GM12891 (cell line): ENCODE measurements around the gene KIAA1143.

Experiments used
- DNase-seq: peaks from one replicate; pipeline ENCODE4 v3.0.0; 2011; ENCODE audit warnings: low spot score; ENCODE audit not compliant: insufficient read length
- FAIRE-seq: peaks from 2 replicates; lab custom pipeline; 2011; peaks lifted over from hg19 to GRCh38; lab: Jason Lieb, UNC
- PAX5 ChIP-seq: IDR thresholded peaks from 2 replicates; pipeline ENCODE4 v1.6.1; 2011; ENCODE audit warnings: low read length, moderate library complexity, mild to moderate bottlenecking; ENCODE audit not compliant: insufficient read depth, severe bottlenecking
- POLR2A ChIP-seq: IDR thresholded peaks from 2 replicates; pipeline ENCODE4 v1.6.1; 2011; ENCODE audit warnings: low read depth, low read length, control low read depth
- POLR2AphosphoS5 ChIP-seq: IDR thresholded peaks from 2 replicates; pipeline ENCODE4 v1.6.1; 2011; ENCODE audit warnings: low read depth, low read length, control low read depth
- POU2F2 ChIP-seq: IDR thresholded peaks from 2 replicates; pipeline ENCODE4 v1.6.1; 2011; ENCODE audit warnings: low read depth, mild to moderate bottlenecking, control low read depth, low read length, moderate library complexity
- SPI1 ChIP-seq: IDR thresholded peaks from 2 replicates; pipeline ENCODE4 v1.6.1; 2011; ENCODE audit warnings: low read depth, low read length, control low read depth
- TAF1 ChIP-seq: IDR thresholded peaks from 2 replicates; pipeline ENCODE4 v1.6.1; 2011; ENCODE audit warnings: low read depth, low read length, control low read depth

KIAA1143 gene

GRCh38 chr3:44762690-44763089 is 1.3 kb upstream of the KIAA1143 start:
- no peak for FAIRE-seq
- no peak for DNase-seq
- TF ChIP-seq POU2F2, result no peak
- TF ChIP-seq TAF1, result no peak
- TF ChIP-seq POLR2A, result no peak
- TF ChIP-seq SPI1, result no peak
- no peak for TF ChIP-seq PAX5
- no peak for TF ChIP-seq POLR2AphosphoS5

- DNase-seq (no peak), FAIRE-seq (no peak)
- TF ChIP-seq POLR2AphosphoS5, result no peak
- TF ChIP-seq POLR2A, result no peak
- no peak for TF ChIP-seq TAF1
- TF ChIP-seq PAX5, result no peak
- TF ChIP-seq POU2F2, result no peak
- TF ChIP-seq SPI1, result no peak
Observed at GRCh38 chr3:44762170-44762677, 805 bp upstream of the KIAA1143 start.

- FAIRE-seq (no peak), DNase-seq (no peak)
- TF ChIP-seq POLR2AphosphoS5, result no peak
- no peak for TF ChIP-seq PAX5
- TF ChIP-seq POU2F2, result no peak
Observed at GRCh38 chr3:44761101-44761423, 357 bp downstream of the KIAA1143 start.

GRCh38 chr3:44734646-44735168 is 26.7 kb downstream of the KIAA1143 start:
- TF ChIP-seq POLR2A (no peak), PAX5 (no peak), POU2F2 (no peak), SPI1 (no peak), POLR2AphosphoS5 (no peak), TAF1 (no peak)
- FAIRE-seq, result no peak
- no peak for DNase-seq

GRCh38 chr3:44729384-44729910 is 32.0 kb downstream of the KIAA1143 start, which contains the start of gene ZNF501:
Gene ZNF501 (plus strand): TSS chr3:44729635. CDS start chr3:44734422, 4,787 bp downstream.
- DNase-seq, result peak; percentile 75
- TF ChIP-seq TAF1 (0 out of 2 replicates have a peak, but pooled peaks have one; percentile 50), POLR2A (peak; percentile 57; the same call in 1 of the 2 replicates), POU2F2 (no peak), POLR2AphosphoS5 (0 out of 2 replicates have a peak, but pooled peaks have one; percentile 39), PAX5 (no peak), SPI1 (0 out of 2 replicates have a peak, but pooled peaks have one; percentile 13)
- FAIRE-seq, result peak; percentile 96

- DNase-seq (no peak), FAIRE-seq (no peak)
- TF ChIP-seq SPI1 (no peak), POLR2AphosphoS5 (no peak), POU2F2 (no peak), PAX5 (no peak), TAF1 (no peak), POLR2A (no peak)
Observed at GRCh38 chr3:44722103-44722401, 39.4 kb downstream of the KIAA1143 start.

- FAIRE-seq, result no peak
- TF ChIP-seq POU2F2, result no peak
- no peak for TF ChIP-seq SPI1
- TF ChIP-seq PAX5, result no peak
- no peak for TF ChIP-seq TAF1
- TF ChIP-seq POLR2AphosphoS5, result no peak
- no peak for TF ChIP-seq POLR2A
Observed at GRCh38 chr3:44721231-44722102, 40.0 kb downstream of the KIAA1143 start.

GRCh38 chr3:44712455-44713075 is 48.9 kb downstream of the KIAA1143 start, which contains the start of gene ZNF502:
Gene ZNF502 (plus strand): TSS chr3:44712660. CDS start chr3:44720262, 7,602 bp downstream.
- DNase-seq (peak; percentile 41), FAIRE-seq (peak; percentile 77)
- TF ChIP-seq PAX5 (no peak), TAF1 (peak; percentile 65; the same call in 1 of the 2 replicates), POLR2A (0 out of 2 replicates have a peak, but pooled peaks have one; percentile 29), POU2F2 (no peak), POLR2AphosphoS5 (no peak)

More at GRCh38 chr3:44721231-44722102, 40.0 kb downstream of the KIAA1143 start:
- no peak for DNase-seq
